HL-60/S4 (cell line): ENCODE measurements around the gene SHLD1.
"Not testable (repeated sequence)": the region's sequence is repeated elsewhere in the genome, so short reads cannot be mapped to it uniquely, and the experiment has no call there.

Experiments used
- in situ Hi-C: fragments of 300-500 bp; cut with MboI; formaldehyde crosslinking; loops from 2 replicates; pipeline ENCODE4 v1.14.3; 2022; ENCODE audit warnings: low sequenced_read_pairs

The SHLD1 gene

DNA sequence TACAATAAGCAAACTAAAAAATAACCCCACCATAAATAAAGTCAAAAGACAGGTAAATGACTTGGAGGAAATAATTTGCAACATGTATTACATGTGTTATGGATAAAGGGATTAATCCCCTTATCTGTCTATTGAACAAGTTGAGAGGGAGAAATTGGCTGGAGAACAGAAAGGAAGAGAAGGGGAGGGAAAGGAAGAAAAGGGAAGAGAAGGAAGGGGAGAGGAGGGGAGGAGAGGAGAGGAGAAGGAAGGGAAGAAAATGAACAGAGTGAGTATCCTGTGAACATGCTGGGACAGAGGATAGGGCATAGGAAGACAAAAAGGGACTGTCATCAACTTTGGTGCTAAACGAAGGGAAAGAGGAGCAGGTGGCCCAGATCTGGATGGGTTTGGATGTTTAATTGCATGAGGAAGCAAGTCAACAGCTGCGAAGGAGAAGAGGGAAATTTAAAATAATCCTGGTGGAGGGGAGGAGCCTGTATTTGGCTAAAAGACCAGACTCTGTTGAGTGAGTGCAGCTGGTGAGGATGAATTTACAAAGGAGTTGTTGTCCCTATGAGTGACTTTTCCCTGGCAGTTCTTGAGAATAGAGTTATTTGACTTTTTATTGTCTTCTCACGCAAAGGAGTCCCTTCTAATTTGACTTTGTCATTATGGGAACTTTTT, 14.2 kb upstream of the SHLD1 start:
- in situ Hi-C loops, result no loop called here

DNA sequence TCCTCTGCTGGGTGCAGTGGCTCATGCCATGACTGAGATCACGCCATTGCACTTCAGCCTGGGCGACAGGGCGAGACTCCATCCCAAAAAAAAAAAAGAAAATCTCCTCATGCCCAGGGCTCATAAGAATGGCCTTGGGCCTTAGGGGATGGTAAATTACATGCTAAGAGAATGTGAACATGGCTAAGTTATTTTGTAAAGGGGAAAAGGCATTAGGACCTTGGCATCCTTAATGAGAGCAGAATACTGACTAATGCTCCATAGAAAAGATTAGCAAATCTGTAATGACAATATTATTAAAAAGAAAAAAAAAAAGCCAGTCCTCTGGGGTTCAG, 12.6 kb upstream of the SHLD1 start:
- in situ Hi-C loops, result no loop called here

DNA sequence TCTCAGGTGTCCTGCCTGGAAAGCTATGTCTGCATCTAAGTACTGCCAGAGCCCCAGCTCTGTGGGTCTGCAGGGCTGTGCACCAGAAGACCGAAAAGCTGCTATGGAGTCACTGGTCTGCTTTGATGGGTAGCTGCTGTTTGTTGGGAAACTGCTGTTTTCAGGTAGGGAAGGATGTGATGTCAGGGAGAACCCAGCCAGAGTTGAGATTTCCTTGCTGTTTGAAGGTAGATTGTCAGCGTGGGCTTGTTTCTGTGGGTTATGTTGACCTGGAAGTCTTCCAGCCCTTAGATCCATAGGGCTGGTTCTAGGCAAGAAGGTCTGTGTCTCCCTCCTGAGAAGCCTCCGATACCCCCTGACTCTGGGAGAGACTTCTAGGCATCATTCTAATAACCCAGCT, 12.2 kb upstream of the SHLD1 start:
- in situ Hi-C loops, result no loop called here

DNA sequence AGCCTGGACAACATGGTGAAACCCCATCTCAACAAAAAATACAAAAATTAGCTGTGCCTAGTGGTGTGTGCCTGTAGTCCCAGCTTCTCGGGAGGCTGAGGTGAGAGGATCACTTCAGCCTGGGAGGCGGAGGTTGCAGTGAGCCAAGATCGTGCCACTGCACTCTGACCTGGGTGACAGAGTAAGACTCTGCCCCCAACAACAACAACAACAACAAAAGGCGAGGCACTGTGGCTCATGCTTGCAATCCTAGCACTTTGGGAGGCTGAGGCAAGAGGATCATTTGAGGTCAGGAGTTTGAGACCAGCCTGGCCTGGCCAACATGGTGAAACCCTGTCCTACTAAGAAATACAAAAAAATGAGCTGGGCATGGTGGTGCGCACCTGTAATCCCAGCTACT, 9.6 kb upstream of the SHLD1 start:
- in situ Hi-C loops, result not testable (repeated sequence)

DNA sequence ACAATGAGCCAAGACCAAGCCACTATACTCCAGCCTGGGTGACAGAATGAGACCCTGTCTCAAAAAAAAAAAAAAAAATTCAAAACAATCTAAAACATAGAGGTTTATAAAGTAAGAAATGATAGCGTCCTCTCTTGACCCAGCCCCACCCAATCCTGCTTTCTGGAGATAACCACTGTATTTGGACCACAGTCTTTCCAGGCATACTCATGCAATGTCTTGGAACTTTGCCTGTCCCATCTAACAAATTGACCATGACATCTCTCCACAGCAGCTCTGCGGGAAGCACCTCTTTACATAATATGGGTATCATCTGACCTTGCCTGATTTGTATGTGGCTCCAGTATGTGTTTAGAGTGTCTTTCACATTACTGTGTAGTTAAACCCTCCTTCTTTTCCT, 9.1 kb upstream of the SHLD1 start:
- in situ Hi-C loops, result no loop called here

DNA sequence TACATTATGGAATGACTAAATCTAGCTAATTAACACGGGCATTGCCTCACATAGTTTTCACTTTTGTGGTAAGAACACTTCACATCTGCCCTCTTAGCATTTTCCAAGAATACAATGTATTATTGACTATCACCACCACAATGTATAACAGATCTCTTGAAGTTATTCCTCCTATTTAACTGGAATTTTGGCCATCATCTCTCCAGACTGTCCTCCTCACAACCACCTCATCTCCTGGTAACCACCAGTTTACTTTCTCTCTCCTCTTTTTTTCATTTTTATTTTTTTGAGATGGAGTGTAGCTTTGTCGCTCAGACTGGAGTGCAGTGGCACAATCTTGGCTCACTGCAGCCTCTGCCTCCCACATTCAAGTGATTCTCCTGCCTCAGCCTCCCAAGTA, 8.2 kb upstream of the SHLD1 start:
- in situ Hi-C loops, result no loop called here

DNA sequence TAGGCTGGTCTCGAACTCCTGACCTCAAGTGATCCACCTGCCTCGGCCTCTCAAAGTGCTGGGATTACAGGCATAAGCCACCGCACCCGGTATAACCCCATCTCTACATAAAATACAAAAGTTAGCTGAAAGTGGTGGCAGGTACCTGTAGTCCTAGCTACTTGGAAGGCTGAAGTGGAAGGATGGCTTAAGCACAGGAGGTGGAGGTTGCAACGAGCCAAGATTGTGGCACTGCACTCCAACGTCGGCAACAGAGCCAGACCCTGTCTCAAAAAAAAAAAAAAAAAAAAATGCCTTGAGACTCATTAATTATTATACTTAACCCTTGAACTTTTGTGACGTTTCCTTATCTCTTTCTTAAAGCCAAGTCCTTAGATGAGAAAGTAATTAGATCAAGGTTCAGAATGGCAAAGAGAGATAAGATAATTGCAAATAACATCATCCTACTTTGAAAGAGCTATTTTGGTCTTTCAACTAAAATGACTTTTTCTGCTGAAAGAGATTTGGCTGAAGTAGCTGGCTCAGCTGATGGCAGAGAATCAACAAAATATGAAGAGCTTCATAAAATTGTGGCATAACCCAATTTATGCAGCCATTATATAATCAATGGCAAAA, 4.7 kb upstream of the SHLD1 start:
- in situ Hi-C loops, result no loop called here

DNA sequence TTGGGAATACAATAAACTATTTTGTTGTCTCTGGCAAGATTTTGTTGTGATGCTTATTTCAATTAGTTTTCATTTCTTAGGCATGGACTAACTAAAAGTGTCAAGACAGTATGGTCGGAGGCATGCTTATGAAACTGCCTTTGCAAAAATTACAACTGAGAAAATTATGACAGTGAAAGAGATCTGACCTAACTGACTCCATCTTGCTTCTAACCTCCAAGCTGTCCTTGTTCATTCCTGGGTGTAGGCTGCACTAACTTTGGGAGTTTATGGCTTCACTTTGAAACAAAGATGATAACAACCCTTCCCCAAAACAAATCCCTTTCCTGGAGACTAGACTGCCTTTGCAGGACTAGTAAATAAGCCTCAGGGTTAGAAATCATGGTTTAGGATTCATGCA, 4.1 kb upstream of the SHLD1 start:
- in situ Hi-C loops, result no loop called here

DNA sequence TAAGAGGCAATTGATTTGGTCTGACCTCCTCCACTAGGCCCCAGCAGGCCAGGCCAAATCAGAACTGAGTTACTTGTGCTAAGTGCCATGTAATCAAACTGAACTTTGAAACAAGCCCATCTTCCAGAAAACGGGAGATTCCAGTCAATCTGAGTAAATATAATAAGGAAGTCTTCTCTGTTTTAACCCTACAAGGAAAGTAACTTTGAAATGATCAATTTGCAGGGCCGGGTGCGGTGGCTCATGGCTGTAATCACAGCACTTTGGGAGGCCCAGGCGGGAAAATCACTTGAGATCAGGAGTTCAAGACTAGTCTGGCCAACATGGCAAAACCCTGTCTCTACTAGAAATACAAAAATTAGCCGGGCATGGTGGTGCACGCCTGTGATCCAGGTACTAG, 2.0 kb upstream of the SHLD1 start:
- in situ Hi-C loops, result no loop called here

DNA sequence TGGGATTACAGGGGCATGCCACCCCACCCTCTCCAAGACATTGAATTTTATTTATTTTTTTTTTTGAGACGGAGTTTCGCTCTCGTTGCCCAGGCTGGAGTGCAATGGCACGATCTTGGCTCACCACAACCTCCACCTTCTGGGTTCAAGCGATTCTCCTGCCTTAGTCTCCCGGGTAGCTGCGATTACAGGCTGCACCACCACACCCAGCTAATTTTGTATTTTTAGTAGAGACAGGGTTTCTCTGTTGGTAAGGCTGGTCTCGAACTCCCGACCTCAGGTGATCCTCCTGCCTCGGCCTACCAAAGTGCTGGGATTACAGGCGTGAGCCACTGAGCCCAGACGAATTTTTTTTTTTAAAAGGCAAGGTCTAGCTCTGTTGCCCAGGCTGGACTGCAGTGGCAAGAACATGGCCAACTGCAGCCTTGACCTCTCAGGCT, 669 bp upstream of the SHLD1 start:
- in situ Hi-C loops, result not testable (repeated sequence)

DNA sequence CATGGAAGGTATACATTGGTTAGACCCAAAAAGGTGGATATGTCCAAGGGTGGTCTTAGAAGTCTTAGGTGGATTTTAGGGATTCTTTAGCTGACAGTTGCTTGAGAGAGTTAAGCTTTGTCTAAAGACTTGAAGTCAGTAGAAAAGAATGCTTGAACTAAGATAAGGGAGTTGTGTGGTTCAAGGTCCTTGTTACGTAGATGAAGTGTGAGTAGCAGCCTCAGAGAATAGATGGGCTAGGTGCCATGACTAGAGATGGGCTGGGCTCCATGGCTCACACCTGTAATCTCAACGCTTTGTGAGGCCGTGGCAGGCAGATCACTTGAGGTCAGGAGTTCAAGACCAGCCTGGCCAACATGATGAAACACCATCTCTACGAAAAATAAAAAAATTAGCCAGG, 1.7 kb downstream of the SHLD1 start:
- in situ Hi-C loops, result no loop called here

DNA sequence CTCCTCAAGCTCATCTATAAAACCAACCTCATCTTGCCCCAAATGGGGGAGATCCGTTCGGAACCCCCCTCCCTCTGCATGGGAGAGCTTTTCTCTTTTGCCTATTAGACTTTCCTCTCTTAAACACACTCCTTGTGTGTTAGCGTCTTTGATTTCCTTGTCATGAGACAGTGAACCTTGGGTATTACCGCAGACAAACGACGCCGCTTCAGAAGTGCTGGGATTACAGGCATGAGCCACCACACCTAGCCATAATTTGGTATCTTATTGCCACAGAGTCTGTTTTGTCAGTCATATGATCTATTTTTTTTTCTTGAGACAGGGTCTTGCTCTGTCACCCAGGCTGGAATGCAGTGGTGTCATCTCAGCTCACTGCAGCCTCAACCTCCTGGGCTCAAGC, 3.6 kb downstream of the SHLD1 start:
- in situ Hi-C loops, result no loop called here

DNA sequence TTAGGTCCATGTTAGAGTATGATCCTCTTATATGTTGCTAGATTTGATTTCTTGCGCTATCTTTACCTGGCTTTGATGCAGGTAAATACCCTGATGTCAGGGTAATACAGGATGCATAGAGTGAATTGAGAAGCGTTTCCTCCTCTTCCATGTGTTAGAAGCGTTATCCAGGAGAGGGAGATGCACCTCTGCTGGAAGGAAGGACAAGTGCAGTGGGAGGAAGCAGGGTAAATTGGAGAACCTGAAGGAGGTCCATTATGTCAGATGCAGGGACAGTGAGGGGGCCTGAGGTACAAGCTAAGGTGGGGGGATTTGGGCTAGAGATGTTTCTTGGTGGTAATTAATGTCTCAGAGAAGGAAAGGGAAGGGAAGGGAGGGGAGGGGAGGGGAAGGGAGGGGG, 7.7 kb downstream of the SHLD1 start:
- in situ Hi-C loops, result no loop called here

DNA sequence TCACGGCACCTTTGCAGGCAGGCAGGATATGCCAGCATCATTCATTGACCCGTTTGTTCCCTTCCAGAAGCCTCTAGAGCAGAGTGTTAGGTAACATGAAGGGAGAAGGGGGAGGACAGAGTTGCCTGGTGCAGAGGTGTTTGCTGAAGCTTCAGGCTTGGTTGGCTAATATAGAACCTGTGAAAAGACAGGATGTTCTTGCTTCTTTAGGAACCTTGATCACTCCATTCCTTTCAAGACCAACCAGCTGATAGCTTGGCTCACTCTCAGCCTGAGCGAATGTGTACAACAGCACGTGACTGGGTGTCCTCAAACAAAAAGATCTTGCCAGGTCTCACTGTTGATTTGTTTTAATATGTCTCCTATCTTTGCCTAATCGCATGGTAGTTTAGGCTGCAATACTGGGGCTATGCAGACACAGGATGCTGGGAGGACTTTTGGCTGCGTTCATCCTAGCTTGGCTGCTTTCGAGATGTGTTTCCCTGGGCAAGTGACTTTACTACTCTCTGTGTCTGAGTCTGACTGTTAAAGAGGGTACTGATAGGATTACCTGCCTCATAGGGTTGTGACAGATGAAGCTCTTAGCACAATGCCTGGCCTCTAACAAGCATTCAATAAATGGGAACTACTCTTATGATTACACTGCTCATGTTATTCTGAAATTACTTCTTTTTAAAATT, 16.0 kb downstream of the SHLD1 start:
- in situ Hi-C loops, result no loop called here

DNA sequence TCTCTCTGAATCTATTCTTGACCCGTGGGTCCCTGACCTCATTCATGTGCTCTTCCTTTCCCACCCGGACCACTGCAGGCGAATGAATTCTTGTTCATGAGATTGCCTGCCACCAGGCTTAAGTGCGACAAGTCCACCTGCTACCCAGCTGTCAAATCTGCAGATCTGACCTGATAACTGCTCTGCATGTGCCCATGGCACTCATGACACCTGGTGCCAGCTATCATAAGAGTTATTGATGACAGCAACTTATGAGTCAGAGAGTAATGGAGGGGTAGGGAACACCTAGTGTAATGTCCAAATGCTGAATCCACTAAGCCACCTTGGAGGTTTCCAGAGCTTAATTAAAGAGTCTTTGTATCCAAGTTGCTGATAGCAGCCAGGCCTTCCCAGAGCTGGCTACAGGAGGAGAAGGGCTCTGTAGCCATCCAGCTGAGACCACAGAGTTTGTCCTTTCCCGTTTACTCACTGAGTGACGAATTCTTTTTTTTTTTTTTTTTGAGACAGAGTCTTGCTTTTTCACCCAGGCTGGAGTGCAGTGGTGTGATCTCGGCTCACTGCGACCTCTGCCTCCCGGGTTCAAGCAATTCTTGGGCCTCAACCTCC, 17.4 kb downstream of the SHLD1 start:
- in situ Hi-C loops, result no loop called here

DNA sequence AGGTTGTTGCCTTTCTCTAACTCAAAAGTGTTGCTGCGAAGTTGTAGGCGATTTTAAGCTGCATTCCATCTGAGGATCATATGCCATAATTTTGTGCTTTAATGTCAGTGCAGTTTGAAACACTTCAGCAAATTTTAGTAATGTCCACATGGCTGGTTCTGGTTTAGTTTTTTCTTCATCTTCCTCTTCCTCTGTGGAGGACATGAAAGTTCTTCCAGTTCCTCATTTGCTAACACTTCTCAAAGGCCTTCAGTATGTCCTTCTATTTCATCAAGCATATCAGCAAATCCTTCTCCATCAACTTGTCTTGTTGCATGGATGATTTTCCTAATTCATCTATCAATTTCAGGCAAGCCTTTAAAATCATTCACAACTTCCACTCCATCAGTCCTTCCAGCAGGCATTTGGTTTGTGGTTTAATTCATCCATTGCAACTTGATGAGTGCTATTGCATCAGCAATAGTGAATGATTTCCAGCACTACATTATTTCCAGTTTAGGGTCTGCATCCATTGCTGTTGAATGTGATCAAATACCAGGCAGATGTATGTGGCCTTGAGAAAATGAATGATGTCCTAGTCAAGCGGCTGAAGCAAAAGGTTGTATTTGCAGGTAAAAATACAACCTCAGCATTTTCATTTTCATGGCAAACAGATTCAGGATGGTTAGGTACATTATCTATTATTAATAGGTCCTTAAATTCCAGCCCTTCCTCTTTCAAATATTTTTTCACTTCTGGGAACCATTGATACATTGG, 20.2 kb downstream of the SHLD1 start:
- in situ Hi-C loops, result no loop called here

DNA sequence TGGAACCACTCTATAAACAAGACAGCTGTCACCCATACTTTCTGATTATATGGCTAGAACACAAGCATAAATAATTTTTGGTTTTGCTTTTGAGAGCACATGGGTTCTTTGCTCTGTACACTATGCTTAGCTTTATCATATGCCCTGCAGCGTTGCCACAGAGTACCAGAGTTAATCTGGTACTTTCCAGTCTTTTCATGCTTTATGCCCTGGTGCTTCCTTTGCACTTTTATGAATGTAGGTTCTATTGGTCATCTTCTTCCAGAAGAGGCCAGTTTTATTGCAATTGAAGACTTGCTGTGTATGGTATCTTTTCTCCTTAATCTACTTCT, 20.8 kb downstream of the SHLD1 start:
- in situ Hi-C loops, result no loop called here

DNA sequence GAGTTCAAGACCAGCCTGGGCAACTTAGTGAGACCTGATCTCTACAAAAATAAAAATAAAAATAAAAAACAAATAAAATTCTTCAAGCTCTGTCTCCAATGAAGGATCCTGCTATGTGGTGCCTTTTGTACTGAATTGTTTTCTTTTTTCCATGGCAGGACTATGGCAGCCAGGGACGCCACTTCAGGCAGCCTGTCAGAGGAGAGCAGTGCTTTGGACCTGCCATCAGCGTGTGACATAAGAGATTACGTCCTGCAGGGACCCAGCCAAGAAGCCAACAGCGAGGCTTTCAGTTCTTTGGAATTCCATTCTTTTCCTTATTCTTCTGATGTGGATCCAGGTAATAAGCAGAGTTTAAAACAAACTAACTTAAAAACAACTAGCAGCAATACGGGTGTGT, 22.5 kb downstream of the SHLD1 start:
- in situ Hi-C loops, result no loop called here

DNA sequence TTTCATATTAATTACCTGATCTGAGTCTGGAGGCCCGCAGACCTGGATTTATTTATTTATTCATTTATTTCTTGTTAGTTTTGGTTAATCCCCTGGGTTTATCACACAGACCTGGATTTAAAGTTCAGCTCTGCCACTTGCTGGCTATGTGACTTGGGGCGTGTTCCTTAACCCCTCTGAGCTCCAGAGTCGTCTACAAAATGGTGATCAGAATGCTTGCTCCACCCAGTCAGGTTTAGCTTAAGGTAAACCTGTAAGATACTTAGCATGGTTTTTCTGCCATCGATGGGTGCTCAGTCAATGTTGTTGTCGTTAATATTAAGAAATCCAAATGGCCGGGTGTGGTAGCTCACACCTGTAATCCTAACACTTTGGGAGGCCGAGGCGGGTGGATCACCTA, 23.4 kb downstream of the SHLD1 start:
- in situ Hi-C loops, result no loop called here

DNA sequence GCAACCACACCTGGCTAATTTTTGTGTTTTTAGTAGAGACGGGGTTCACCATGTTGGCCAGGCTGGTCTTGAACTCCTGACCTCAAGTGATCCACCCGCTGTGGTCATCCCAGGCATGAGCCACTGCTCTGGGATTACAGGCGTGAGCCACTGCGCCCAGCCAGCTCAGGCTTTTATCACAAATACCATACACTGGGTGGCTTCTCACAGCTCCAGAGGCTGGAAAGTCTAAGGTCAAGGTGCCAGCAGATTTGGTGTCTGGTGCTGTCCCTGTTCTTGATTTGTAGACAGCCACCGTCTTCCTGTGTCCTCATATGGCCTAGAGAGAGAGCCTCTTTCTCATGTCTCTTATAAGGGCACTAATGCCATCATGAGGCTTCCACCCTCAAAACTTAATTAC, 25.9 kb downstream of the SHLD1 start:
- in situ Hi-C loops, result no loop called here

DNA sequence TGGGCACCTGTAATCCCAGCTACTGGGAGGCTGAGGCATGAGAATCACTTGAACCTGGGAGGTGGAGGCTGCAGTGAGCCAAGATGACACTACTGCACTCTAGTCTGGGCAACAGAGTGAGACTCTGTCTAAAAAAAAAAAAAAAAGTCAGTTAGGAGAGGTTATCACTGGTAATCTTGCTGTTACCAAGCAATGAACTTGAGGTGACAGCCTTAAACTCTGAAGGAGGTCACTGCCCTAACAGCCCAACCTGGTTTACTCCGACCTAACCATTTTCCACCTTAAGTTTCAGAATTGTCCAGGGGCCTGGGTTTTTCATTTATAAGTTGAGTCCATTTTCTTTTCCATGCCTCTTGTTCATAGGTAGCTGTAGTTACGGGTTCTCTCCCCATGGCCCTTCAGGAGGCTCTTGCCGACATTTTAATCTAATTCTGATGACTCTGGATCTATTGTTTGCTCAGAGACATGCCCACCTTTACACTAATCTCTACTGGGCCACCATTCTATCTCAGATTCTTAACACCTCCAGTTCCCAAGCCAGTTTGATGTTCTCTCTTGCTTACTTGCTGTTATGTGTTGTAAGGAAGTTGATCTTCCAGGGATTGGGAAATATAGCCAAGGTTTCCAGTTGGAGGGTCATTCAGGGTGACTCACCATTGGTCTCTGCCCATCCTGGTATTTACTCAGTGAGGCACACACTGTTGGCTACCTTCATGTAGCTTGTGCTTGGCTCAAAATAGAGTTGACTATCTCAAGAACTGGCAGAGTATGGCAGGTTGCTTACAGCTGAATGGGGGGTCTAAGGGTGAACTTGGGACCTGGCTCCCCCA, 29.1 kb downstream of the SHLD1 start:
- in situ Hi-C loops, result no loop called here
